ENCODE results near the gene ST8SIA2.

ST8SIA2 gene

DNA sequence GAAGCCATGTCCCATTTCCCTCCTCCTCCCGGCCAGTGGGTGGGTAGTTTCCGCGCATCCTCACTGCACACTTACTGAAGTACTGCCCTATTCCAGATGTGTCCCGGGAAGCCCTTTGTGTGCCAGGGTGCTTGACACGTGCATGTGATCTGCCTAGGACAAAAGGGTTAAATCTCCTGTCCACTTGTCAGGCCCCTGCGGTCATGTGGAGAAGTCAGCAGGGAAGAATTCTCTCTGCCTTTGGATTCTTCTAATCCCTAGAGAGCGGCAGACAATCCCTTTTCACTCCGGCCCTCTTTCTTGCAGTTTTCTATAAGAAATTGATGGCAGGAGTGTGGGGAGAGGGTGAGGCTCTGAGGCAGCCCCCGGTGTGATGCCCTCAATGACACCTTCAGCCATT, 19.8 kb downstream of the ST8SIA2 start:
- H3K4me3 ChIP-seq (ENCODE audit: low read depth, low read length) = no peak overlapping the region
- TF ChIP-seq, protein P1, sequence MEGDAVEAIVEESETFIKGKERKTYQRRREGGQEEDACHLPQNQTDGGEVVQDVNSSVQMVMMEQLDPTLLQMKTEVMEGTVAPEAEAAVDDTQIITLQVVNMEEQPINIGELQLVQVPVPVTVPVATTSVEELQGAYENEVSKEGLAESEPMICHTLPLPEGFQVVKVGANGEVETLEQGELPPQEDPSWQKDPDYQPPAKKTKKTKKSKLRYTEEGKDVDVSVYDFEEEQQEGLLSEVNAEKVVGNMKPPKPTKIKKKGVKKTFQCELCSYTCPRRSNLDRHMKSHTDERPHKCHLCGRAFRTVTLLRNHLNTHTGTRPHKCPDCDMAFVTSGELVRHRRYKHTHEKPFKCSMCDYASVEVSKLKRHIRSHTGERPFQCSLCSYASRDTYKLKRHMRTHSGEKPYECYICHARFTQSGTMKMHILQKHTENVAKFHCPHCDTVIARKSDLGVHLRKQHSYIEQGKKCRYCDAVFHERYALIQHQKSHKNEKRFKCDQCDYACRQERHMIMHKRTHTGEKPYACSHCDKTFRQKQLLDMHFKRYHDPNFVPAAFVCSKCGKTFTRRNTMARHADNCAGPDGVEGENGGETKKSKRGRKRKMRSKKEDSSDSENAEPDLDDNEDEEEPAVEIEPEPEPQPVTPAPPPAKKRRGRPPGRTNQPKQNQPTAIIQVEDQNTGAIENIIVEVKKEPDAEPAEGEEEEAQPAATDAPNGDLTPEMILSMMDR (IDR thresholded peaks at IDR 0.05; ENCODE audit: low read depth, low read length, missing control alignments) = no peak
- no peak for DNase-seq (ENCODE audit: low read depth)

DNA sequence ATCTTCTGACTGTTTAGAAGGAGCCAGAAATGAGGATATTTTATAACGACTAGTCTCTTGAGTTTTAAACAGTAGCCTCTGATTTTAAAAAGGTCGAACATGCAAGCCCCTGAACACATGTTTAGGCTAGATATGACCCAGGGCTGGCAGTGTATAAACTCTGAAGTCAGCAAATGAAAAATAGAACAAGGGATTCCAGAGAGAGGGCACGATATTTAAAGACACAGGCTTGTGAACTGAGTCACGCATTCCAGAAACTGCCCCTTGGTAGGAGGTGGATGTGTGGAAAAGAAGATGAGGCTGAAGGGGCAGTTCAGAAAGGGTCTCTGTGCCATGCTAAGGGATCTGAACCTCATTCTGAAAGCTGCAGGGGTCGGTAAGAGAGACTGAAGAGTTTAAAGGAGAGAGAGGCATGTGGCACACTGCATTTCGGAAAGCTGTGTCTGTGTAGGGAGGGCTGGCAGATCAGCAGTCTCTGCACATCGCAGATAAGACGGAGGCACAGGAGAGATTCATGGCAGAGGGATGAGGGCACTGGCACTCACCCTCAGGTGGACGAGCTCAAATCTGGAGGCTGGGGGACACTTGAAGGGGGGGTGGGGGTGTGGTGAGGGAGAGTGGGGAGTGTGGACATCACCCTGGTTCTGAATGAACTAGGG, 22.1 kb downstream of the ST8SIA2 start:
- TF ChIP-seq, protein P1 (IDR thresholded peaks at IDR 0.05; ENCODE audit: low read depth, low read length, missing control alignments) = no peak
- no peak overlapping the region for H3K4me3 ChIP-seq (ENCODE audit: low read depth, low read length)
- DNase-seq (ENCODE audit: low read depth) = no peak

DNA sequence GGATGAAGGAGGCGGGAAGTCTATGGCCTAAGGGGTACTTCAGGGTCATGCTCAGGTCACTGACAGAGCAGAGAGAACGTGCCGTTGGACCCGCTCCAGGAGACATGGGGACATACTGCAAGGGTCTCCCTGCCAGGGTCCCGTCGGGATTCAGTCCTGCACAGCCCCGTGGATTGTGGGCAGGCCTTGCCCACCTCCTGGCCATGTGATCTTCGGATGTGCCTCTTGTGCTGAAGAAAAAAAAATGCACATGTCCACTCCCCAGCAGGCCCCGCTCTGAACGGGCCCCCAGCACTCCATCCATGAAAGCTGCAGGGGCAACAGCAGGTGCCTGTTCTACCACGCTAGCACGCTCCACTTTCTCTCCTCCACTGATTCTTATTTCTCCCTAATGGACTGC, 22.9 kb downstream of the ST8SIA2 start:
- no peak overlapping the region for H3K4me3 ChIP-seq (ENCODE audit: low read depth, low read length)
- DNase-seq (ENCODE audit: low read depth) = no peak
- TF ChIP-seq, protein P1 (IDR thresholded peaks at IDR 0.05; ENCODE audit: low read depth, low read length, missing control alignments) = no peak

DNA sequence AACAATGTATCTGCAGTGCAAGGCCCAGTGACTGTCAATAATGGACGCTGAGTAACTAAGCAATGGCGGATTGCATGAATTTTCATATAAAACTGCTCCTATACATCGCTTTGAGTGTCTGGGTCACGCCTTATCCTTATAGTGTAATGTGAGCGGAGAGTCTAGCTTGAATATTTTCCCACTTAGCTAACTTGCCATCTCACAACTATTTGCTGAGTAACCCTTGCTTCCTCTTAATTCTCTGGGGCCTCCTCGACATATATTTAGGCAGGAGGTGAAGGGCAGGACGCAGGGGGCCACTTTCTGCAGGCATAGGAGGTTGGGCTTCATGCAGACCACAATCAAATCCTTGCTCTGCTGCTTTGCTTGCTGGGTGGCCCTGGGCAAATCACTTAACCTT, 24.0 kb downstream of the ST8SIA2 start:
- H3K4me3 ChIP-seq (ENCODE audit: low read depth, low read length) = no peak overlapping the region
- TF ChIP-seq, protein P1 (IDR thresholded peaks at IDR 0.05; ENCODE audit: low read depth, low read length, missing control alignments) = no peak
- no peak for DNase-seq (ENCODE audit: low read depth)

DNA sequence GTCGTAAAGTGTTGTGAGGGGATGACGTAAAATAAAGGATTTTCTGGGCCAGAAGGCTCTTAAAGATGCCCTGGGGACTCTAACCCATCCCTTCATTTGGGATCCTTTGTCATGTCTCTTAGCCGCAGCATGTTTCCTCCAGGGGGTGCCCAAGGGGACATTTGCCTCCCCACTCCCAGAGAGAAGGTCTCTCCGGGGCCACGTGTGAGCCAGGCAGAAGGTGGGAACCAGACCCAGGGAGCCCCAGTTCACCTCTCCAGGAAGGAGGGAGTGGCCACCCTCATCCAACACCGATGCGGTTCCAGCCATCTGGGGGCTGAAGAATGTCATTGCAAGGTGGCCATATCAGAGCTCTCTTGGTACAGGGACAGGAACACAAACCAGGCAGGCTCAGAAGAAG, 25.2 kb downstream of the ST8SIA2 start:
- DNase-seq (ENCODE audit: low read depth) = no peak
- H3K4me3 ChIP-seq (ENCODE audit: low read depth, low read length) = no peak overlapping the region
- TF ChIP-seq, protein P1 (IDR thresholded peaks at IDR 0.05; ENCODE audit: low read depth, low read length, missing control alignments) = no peak

DNA sequence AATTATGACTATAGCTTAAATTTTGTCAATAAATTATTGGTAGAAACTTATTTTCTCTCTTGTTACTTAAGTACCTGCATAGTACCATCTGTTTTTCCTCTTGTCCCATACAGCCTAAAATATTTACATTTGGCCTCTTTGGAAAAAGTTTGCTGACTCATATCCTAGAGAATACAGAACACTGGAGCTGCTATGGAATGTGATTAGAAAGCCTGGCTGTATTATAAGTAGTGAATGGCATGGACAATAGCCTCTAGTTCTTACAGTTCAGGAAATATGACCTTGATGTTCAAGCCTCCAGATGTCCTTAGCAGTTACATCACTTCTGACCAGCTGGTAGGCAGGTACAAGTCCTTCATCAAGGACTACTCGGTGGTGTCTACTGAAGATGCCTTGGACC, 28.3 kb downstream of the ST8SIA2 start:
- TF ChIP-seq, protein P1 (IDR thresholded peaks at IDR 0.05; ENCODE audit: low read depth, low read length, missing control alignments) = no peak
- DNase-seq (ENCODE audit: low read depth) = no peak
- no peak overlapping the region for H3K4me3 ChIP-seq (ENCODE audit: low read depth, low read length)

DNA sequence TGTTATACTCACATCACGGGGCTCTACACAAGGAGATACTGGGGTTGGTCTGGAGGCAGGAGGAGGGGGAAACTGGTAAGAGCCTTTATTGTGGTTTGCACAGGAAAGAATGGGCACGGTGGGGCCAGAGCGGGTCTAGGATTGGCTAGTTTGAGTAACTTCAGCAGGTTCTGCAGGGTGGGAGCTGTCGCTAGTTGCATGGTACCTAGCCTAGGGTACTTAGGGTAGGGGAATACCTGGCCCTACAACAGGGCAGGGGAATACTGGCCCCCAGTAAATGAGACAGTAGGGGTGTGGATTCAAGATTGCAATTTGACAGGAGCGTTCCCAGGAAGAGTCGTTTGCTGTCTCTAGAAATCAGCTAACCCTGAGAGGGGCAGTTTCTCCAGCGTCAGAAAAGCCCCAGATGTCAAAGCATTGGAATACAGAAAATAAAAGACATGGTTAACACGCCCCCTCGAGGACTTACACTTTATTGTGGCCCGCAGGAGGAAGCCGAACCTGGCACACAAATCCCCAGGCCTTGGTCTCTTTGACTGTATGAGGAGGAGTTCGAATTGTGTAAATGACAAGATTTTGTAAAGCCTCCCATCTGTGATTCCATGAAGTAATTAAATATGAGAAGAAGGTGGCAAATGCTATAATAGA, 32.0 kb downstream of the ST8SIA2 start:
- H3K4me3 ChIP-seq (ENCODE audit: low read depth, low read length) = no peak overlapping the region
- no peak for DNase-seq (ENCODE audit: low read depth)

More for the DNA sequence above, 32.0 kb downstream of the ST8SIA2 start:
- TF ChIP-seq, protein P1 (IDR thresholded peaks at IDR 0.05; ENCODE audit: low read depth, low read length, missing control alignments) = no peak
